Mononuclear cell (primary cell): ENCODE measurements around the gene CD300LG. TPM values are rescaled to one million over a fixed set of nuclear protein-coding genes. Genes with fewer than 3 reads are reported as not detected.
"Not testable (repeated sequence)": the region's sequence is repeated elsewhere in the genome, so short reads cannot be mapped to it uniquely, and the experiment has no call there.

Experiments
- H3K27me3 ChIP-seq: 2 replicates; pipeline ENCODE4 v1.6.0; 2011; ENCODE audit warnings: low read length, control low read depth; ENCODE audit not compliant: insufficient read depth
- H3K4me1 ChIP-seq: 2 replicates; pipeline ENCODE4 v1.5.1; 2011; ENCODE audit warnings: mild to moderate bottlenecking, low read length, control low read depth; ENCODE audit not compliant: insufficient read depth
- H3K4me3 ChIP-seq: 2 replicates; pipeline ENCODE4 v1.5.1; 2011; ENCODE audit warnings: mild to moderate bottlenecking, low read length, moderate library complexity
- H3K9me3 ChIP-seq: 2 replicates; pipeline ENCODE4 v1.5.1; 2011; ENCODE audit warnings: low read depth, mild to moderate bottlenecking, control low read depth, low read length
- total RNA-seq: library from RNA; depleted of rRNA; stranded (reverse); fragments of >200 nt; gene quantifications from one replicate; pipeline ENCODE4 v1.2.3, GENCODE V29; 2012

Gene CD300LG
- total RNA-seq, 1 donor, result not detected

DNA sequence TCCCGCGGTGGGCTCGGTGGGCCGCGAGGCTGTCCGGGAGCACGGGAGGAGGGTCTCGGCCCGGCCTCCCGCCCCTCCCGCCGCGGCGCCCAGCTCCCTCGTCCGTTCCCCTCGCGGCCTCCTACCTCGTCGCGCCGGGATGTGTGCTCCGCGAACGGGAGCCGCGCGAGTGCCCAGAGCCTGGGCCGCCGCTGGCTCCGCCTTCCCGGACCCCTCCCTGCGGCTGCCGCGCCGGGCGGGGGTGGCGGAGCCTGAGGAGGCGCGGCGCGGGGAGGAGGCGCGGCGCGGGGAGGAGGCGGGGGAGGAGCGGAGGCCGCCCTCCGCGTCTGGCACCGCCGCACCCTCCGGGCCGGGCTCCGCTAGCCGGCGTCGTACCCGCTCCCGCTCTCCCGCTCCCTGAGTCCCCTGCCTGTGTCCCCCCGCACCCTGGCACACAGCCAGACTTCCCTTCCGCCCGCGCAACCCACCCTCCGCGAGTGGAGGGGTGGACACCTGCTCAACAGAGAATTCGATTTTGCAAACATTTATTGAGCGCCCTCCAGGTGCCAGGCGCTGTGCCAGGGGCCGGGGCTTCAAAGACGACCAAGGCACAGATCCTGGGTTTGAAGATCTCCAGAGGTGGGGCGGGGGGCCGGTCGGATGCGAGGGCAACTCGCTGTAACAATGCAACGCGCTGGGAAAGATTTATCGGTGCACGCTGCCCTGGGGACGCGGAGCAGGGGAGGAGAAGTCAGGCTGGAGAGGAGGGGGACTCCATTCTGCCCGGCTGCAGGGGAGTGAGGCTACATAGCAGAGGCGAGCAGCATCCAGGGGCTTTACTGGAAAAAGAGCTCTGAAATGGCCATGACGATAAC, 13.8 kb upstream of the CD300LG start, which contains the start of gene MPP3:
Gene MPP3, minus strand, starts transcription at position 171 of the 854 bp plus-strand sequence. CDS start 1,240 bp downstream, outside the sequence.
- Histone ChIP-seq H3K9me3 (no peaks in the 10 kb centered on the region), H3K27me3 (peaks cover 28% of the 10 kb centered on the region), H3K4me1 (peaks cover 9% of the 10 kb centered on the region), H3K4me3 (peak within 1 kb of the TSS; percentile 25)

DNA sequence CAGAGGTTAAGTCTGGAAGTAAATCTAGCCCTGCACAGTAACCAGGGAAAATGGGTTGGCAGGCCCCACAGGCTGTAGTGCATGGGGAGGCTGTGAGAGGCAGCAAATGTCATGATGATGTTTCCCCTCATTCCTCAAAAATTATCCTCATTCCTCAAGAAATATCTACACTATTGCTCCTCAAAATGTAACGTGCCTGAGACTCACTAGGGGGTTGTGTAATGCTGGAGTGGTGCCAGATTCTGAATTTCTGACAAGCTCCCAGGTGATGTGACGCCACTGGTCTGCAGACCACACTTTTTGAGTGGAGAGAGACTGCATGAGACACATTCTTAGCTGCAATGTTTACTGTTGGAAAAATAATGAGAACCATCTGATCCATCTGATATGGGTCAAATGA, 12.9 kb upstream of the CD300LG start:
- peaks cover 28% of the 10 kb centered on the region for H3K27me3 ChIP-seq
- H3K9me3 ChIP-seq, result no peaks in the 10 kb centered on the region
- H3K4me3 ChIP-seq, result no peak overlapping the region
- H3K4me1 ChIP-seq, result peaks cover 9% of the 10 kb centered on the region

DNA sequence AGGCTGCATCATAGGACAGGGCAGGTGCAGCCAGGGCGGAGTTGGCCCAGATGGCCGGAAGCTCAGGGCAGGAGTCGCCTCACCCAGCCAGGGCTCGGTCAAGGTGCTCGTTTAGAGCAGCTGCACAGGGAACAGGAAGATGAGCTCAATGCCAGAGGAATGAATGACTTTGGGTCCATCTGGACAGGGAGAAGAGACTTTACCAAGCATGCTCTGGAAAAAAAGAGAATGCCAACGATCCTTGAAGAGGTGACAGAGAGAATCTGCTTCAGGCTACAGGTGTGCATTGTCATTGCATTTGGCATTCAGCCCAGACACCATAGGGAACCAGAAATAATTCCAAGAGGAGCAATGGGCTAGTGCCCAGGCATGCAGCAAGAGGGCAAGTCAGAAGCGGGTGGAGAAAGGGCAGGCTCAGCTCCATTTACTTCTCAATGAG, 7.3 kb upstream of the CD300LG start:
- Histone ChIP-seq H3K27me3 (peaks cover 4% of the 10 kb centered on the region), H3K9me3 (no peaks in the 10 kb centered on the region), H3K4me3 (no peak overlapping the region), H3K4me1 (no peaks in the 10 kb centered on the region)

DNA sequence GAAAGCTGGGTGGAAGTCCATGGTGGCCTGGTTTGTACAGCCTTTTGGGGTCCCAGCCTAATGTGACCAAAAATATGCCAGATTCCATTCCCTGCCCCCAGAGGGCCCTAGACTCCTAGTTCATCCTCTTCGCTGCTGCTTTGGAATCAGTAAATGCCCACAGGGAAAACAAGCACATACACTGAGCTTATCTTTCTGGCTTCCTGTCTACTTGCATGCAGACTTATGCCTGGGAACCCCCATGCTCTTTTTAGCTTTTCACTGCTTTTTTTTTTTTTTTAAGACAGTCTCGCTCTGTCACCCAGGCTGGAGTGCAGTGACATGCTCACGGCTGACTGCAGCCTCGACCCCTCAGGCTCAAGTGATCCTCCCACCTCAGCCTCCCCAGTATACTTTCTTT, 6.2 kb upstream of the CD300LG start:
- H3K9me3 ChIP-seq, result no peaks in the 10 kb centered on the region

DNA sequence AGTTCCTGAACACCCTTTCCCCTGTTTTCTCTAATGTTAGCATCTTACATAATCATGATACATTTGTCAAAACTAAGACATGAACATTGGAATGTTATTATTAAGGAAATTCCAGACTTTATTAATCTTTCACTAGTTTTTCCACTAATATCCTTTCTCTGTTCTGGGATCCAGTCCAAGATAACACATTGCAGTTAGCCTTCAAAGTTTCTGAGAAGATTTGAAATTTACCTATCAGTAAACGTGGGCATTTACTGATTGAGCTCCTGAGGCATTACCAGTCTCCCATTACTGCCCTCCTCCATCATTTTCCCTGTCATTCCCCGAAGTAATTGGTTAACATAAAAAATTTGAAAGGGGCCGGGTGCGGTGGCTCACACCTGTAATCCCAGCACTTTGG, 5.7 kb upstream of the CD300LG start:
- Histone ChIP-seq H3K27me3 (no peaks in the 10 kb centered on the region), H3K4me1 (no peaks in the 10 kb centered on the region), H3K4me3 (no peak overlapping the region), H3K9me3 (no peaks in the 10 kb centered on the region)

More for the DNA sequence above, 6.2 kb upstream of the CD300LG start:
- no peaks in the 10 kb centered on the region for H3K4me1 ChIP-seq
- H3K27me3 ChIP-seq, result peaks cover 2% of the 10 kb centered on the region
- H3K4me3 ChIP-seq, result no peak overlapping the region

DNA sequence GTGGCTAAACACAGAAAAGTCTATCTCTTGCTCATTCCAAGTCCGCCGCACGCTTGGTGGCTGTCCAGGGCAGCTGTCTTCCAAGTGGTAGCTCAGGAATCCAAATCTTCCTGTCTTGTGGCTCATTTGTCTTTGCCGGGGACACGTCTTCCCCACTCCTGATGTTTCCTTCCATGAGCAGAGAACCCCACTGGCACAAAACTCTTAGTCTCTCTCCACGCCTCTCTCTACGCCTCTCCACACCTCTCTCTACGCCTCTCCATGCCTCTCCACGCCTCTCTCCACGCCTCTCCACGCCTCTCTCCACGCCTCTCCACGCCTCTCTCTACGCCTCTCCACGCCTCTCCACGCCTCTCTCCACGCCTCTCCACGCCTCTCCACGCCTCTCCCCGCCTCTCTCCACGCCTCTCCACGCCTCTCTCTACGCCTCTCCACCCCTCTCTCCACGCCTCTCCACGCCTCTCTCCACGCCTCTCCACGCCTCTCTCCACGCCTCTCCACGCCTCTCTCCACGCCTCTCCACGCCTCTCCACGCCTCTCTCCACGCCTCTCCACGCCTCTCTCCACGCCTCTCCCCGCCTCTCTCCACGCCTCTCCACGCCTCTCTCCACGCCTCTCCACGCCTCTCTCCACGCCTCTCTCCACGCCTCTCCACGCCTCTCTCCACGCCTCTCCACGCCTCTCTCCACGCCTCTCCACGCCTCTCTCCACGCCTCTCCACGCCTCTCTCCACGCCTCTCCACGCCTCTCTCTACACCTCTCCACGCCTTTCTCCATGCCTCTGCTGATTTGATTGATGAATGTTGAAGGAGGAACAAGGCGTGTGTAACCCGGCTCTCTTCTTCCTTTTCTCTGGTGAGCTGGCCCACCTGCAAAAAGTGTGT, 4.6 kb upstream of the CD300LG start:
- not testable (repeated sequence) for H3K9me3 ChIP-seq, H3K27me3 ChIP-seq, H3K4me1 ChIP-seq, H3K4me3 ChIP-seq

DNA sequence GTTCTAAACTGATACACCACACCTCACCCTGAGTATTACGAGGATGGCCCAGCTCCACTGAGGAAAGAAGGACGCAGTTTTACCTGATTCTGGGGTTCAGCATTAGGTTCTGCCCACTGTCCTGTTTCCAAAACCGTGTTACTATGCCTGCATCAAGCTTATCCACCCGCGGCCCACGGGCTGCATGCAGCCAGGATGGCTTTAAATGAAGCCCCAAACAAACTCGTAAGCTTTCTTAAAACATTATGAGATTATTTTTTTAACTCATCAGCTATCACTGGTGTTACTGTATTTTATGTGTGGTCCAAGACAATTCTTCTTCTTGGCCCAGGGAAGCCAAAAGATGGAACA, 4.0 kb upstream of the CD300LG start:
- Histone ChIP-seq H3K4me1 (no peaks in the 10 kb centered on the region), H3K4me3 (no peak overlapping the region), H3K27me3 (no peaks in the 10 kb centered on the region), H3K9me3 (no peaks in the 10 kb centered on the region)

DNA sequence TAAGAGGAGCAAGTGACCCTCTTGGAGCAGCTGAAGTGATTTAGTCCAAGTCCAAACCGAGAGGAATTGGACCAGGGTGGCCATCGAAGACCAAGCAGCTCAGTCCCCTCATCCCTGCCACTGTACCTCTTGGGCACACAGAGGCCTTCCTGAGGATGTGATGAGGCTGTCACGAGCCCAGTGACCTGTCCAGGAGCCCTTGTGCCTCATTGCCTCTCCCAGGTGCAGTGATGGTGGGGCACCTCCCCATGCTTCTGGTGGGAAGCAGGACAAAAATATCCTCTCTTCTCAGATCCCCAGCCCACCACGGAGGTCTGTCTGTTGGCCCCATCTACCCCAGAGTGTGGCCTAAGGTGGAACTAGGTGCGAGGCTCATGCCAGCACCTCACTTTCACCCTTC, 2.7 kb upstream of the CD300LG start:
- Histone ChIP-seq H3K4me1 (no peaks in the 10 kb centered on the region), H3K9me3 (no peaks in the 10 kb centered on the region), H3K27me3 (no peaks in the 10 kb centered on the region), H3K4me3 (no peak overlapping the region)

DNA sequence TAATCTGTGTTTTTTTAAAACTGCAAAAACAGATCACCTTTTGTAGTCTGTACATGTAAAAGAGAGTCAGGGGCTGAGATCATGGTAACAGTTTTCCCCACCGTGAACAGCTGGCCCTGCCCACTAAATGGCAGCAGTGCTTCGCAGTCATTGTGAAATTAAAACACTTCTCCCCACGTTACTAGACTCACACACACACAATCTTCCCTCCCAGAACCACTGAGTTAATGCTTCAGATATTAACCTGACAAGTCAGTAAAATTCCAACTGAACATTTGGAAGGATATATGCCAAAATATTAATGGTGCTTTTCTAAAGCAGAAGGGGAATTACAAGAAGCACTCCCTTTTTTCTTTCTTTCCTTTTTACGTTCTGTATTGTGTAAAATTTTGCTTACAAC, 1.2 kb upstream of the CD300LG start:
- Histone ChIP-seq H3K4me1 (no peaks in the 10 kb centered on the region), H3K4me3 (no peak overlapping the region), H3K27me3 (no peaks in the 10 kb centered on the region), H3K9me3 (no peaks in the 10 kb centered on the region)

DNA sequence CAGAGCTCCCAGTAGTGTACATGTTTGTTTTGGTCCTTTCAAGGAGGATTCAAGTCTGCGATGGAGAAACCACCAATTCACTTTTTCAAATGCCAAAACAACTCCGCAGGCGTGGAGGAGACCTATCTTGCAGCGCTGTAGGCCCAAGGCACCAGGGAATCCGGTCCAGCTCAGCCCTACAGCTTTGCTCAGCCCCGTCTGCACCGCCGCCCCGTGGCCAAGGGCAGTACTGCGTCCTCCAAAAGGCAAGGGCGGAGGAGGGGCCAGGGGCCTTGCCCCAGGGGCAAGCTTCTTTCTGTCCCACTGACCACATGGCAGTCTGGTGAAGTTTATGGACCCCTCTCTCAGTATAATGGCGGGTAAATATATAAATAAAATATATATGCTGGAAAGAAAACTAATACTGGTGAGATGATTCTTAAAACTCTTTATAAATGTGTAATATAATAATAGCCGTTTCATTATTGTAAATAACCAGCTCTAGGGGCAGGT, 709 bp upstream of the CD300LG start:
- Histone ChIP-seq H3K4me1 (no peaks in the 10 kb centered on the region), H3K9me3 (no peaks in the 10 kb centered on the region), H3K4me3 (no peak overlapping the region), H3K27me3 (no peaks in the 10 kb centered on the region)

DNA sequence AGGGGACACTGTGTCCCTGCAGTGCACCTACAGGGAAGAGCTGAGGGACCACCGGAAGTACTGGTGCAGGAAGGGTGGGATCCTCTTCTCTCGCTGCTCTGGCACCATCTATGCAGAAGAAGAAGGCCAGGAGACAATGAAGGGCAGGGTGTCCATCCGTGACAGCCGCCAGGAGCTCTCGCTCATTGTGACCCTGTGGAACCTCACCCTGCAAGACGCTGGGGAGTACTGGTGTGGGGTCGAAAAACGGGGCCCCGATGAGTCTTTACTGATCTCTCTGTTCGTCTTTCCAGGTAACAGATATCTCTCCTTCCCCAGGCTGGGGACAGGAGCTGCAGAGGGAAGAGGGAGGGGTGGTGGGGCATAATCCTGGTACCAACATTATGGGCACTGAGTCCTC, 1.6 kb downstream of the CD300LG start:
- Histone ChIP-seq H3K9me3 (no peaks in the 10 kb centered on the region), H3K4me1 (no peaks in the 10 kb centered on the region), H3K4me3 (no peak overlapping the region), H3K27me3 (no peaks in the 10 kb centered on the region)

DNA sequence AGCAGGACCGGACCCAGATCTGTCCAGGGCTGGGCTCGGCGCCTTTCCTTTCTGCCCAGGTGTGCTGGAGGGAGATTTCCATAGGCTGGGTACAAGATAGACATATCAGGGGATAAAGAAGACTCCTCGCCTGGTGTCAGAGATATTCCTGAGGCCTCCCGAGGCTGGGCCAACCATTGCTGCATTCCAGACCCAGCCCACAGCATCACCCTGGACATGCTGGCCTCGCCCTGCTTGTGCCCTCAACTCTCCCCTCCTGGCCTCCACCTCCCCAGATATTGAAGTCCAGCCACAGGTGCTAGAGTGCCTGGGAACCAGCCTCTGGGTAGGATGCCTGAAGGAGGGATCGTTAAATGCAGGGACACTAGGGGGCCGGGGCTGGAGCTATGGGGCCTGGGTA, 2.1 kb downstream of the CD300LG start:
- H3K4me3 ChIP-seq, result no peak overlapping the region
- no peaks in the 10 kb centered on the region for H3K4me1 ChIP-seq
- H3K27me3 ChIP-seq, result no peaks in the 10 kb centered on the region
- H3K9me3 ChIP-seq, result no peaks in the 10 kb centered on the region

DNA sequence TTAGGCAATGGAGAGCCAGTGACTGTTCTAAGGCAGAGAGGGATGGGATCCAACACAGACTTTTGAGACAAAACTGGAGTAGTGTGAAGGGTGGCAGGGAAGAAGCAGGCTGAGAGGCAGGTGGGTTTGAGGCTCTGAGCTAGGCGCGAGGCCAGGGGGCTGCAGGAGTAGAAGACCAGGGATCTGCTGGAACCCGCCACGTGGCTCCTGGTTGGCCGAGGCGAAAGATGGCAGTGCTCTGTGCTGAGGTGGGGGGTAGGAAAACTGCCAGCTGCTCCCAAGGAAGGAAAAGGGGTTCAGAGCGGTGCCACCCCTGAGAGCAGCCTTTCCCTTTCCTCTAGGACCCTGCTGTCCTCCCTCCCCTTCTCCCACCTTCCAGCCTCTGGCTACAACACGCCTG, 5.6 kb downstream of the CD300LG start:
- Histone ChIP-seq H3K27me3 (no peaks in the 10 kb centered on the region), H3K4me1 (no peaks in the 10 kb centered on the region), H3K4me3 (no peak overlapping the region), H3K9me3 (no peaks in the 10 kb centered on the region)

DNA sequence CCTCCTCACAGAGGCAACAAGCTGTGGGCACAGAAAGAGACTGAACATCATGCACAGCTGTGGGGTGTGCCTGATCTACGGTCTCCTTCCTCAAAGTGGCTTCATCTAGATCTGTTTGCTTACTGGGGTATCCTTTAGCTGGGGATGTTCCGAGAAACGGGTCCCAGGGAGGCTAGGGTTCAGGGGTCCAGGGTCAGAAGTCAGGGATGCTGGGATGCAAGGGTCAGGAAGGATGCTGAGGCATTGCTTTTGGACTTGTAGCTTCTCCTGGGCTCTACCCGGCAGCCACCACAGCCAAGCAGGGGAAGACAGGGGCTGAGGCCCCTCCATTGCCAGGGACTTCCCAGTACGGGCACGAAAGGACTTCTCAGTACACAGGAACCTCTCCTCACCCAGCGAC, 6.6 kb downstream of the CD300LG start:
- Histone ChIP-seq H3K4me3 (no peak overlapping the region), H3K27me3 (no peaks in the 10 kb centered on the region), H3K9me3 (no peaks in the 10 kb centered on the region), H3K4me1 (no peaks in the 10 kb centered on the region)

DNA sequence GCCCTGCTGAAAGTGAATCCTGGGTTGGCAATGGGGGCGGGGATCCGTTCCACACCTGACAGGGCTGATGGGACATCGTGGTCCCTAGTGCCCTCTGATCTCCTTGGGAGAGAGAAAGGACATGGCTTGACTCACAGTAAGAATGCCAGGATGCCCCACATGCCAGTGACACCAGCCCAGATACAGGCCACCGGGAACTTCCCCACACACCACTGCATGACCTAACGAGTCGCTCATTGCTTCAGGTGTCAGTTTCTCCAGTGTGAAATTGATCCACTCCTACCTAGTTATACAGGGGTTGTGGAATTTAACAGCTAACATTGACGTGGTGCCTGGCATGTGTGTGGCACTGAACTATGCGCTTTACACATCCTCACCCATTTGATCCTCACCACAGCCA, 7.5 kb downstream of the CD300LG start:
- no peak overlapping the region for H3K4me3 ChIP-seq
- no peaks in the 10 kb centered on the region for H3K4me1 ChIP-seq
- H3K9me3 ChIP-seq, result no peaks in the 10 kb centered on the region
- H3K27me3 ChIP-seq, result no peaks in the 10 kb centered on the region
